ENCODE measurements around the gene WDR5.

WDR5 gene

DNA sequence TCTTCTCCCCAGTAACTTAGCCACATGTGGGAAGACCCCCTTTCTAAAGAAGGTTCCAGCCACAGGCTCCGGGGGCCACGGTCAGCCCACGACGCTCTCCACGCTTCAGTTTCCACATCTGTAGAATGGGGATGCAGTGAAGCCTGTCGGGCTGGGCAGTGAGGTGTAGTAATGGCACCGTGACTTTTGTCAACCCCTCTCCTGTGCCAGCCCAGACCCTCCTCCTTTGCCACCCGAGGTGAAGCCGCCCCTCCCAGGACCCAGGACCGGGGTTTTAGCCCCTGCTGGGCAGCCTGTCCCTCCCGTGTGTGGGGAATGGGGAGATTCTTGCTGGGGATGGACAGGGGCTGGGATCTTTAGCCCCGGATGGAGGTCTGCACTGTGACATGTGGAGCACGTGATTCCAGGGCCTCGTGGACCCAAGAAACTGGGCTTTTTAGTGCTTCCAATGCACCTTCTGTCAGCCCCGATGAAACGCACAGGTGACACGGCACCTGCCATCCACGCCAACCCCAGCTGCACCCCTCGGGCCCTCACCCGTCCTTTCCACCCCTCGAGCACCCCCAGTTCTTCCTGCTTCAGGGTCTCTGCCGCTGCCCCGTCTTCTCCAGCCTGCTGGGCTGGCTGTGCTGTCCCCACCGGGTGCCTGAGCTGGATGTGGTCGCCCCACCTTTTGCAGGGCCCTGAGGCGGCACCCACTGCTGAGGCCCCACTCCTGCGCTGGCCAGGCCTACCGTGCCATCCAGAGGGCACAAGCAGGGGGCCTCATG lies 41.9 kb downstream of the WDR5 start:
- Histone ChIP-seq H3K4me3 (no peak overlapping the region), H3K9me3 (no peaks in the 10 kb centered on the region), H3K27me3 (ENCODE audit: low read depth) (peaks cover 24% of the 10 kb centered on the region), H3K36me3 (replicated peaks) (no peaks in the 10 kb centered on the region), H3K4me1 (no peaks in the 10 kb centered on the region)
- in situ Hi-C loops (cut with MboI; ENCODE audit: low sequenced_read_pairs): no loop called here
- DNase-seq (ENCODE audit: low spot score in 2 of 2): no peak

DNA sequence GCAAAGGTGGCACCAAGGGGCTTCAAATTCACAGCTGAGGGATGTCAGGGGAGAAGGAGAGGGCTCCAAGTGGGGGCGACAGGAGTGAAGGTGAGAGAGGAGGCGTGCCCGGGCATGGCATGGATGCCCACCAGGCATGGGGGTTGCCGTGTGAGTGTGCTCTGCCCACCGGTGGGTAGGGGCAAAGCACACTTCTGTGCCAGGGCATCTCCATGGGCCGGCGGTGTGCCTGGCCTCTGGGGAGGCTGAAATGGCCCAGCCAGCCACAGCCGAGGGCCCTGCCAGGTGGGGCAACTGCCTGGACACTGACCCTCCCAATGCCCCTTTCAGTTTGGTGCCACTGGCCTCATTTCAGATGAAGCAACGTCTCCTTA lies 42.5 kb downstream of the WDR5 start:
- DNase-seq (ENCODE audit: low spot score in 2 of 2): no peak
- no peaks in the 10 kb centered on the region for H3K9me3 ChIP-seq
- H3K4me1 ChIP-seq: no peaks in the 10 kb centered on the region
- no peak overlapping the region for H3K4me3 ChIP-seq
- H3K27me3 ChIP-seq (ENCODE audit: low read depth): peaks cover 24% of the 10 kb centered on the region
- in situ Hi-C loops (cut with MboI; ENCODE audit: low sequenced_read_pairs): no loop called here
- no peaks in the 10 kb centered on the region for H3K36me3 ChIP-seq (replicated peaks)

DNA sequence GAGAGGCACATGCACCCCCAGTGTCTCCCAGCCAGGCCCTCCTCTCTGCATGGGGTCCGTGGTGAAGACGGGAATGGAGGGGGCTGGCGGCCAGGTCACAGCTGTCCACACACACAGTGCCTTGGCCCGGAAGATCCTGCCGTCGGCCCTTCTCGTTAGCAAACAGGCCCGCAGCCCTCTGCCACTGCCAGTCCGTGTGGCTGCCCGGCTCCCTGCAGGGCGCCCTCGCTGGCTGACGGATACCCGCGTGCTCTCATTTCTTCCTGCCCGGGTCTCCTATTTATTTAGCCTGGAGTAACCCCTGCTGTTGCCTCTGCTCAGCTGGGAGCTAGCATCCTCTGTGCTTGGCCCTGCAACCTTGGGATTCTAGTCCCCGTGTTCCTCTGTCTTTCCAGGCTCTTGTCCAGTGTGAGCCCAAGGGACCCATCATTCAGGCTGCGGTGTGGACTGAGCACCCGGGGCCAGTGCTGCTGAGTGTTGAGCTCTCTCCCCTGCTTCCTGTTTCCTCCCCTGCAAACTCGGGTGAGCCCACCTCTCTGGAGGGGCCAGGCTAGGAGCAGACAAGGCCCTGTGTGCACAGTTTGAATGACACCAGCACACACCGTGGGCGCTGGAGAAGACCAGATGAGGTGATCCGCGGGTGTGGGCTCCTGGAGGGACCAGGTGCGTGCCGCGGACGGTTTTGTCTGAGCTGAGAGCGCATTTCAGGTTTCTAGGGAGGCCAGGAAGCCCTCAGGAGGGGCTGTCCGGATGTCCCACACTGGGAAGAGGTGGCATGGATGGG lies 43.1 kb downstream of the WDR5 start:
- Histone ChIP-seq H3K27me3 (ENCODE audit: low read depth) (peaks cover 24% of the 10 kb centered on the region), H3K36me3 (replicated peaks) (no peaks in the 10 kb centered on the region), H3K4me1 (no peaks in the 10 kb centered on the region), H3K9me3 (no peaks in the 10 kb centered on the region), H3K4me3 (no peak overlapping the region)
- peak in 1 of 2 experiments; percentile 6 for DNase-seq (ENCODE audit: low spot score in 2 of 2)
- in situ Hi-C loops (cut with MboI; ENCODE audit: low sequenced_read_pairs): no loop called here

DNA sequence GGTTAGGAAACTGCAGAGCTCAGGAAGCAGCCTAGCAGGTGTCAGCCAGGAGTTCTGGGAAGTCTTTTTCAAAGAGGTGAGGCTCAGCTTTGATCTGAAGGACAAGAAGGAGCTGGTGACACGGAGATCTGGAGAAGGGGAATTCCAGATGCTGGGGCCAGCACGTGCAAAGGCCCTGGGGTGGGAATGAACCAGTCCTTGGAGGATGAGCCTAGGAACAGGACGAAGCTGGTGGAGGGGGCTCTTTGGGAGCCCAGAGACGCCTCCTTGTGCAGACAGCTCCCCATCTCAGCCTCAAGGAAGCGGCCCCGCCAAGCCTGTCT lies 43.7 kb downstream of the WDR5 start:
- H3K9me3 ChIP-seq: no peaks in the 10 kb centered on the region
- H3K4me3 ChIP-seq: no peak overlapping the region
- no peaks in the 10 kb centered on the region for H3K4me1 ChIP-seq
- in situ Hi-C loops (cut with MboI; ENCODE audit: low sequenced_read_pairs): no loop called here
- DNase-seq (ENCODE audit: low spot score in 2 of 2): no peak
- peaks cover 24% of the 10 kb centered on the region for H3K27me3 ChIP-seq (ENCODE audit: low read depth)
- H3K36me3 ChIP-seq (replicated peaks): no peaks in the 10 kb centered on the region

GRCh38 chr9:134179918-134180785 lies 44.3 kb downstream of the WDR5 start:
- no peak for DNase-seq (ENCODE audit: low spot score in 2 of 2)

GRCh38 chr9:134180786-134181647 lies 45.1 kb downstream of the WDR5 start:
- in situ Hi-C loops (cut with MboI; ENCODE audit: low sequenced_read_pairs): no loop called here
- Histone ChIP-seq H3K4me1 (no peaks in the 10 kb centered on the region), H3K9me3 (no peaks in the 10 kb centered on the region), H3K4me3 (no peak overlapping the region), H3K27me3 (ENCODE audit: low read depth) (peaks cover 18% of the 10 kb centered on the region), H3K36me3 (replicated peaks) (no peaks in the 10 kb centered on the region)
- no peak for DNase-seq (ENCODE audit: low spot score in 2 of 2)

More at GRCh38 chr9:134179918-134180785, 44.3 kb downstream of the WDR5 start:
- in situ Hi-C loops (cut with MboI; ENCODE audit: low sequenced_read_pairs): no loop called here
- Histone ChIP-seq H3K36me3 (replicated peaks) (no peaks in the 10 kb centered on the region), H3K27me3 (ENCODE audit: low read depth) (peaks cover 24% of the 10 kb centered on the region), H3K4me1 (no peaks in the 10 kb centered on the region), H3K9me3 (no peaks in the 10 kb centered on the region), H3K4me3 (no peak overlapping the region)

GRCh38 chr9:134181648-134182034 lies 45.8 kb downstream of the WDR5 start:
- Histone ChIP-seq H3K9me3 (no peaks in the 10 kb centered on the region), H3K4me1 (no peaks in the 10 kb centered on the region), H3K4me3 (no peak overlapping the region), H3K27me3 (ENCODE audit: low read depth) (peaks cover 12% of the 10 kb centered on the region), H3K36me3 (replicated peaks) (no peaks in the 10 kb centered on the region)
- no peak for DNase-seq (ENCODE audit: low spot score in 2 of 2)
- in situ Hi-C loops (cut with MboI; ENCODE audit: low sequenced_read_pairs): no loop called here

GRCh38 chr9:134182554-134183085 lies 46.7 kb downstream of the WDR5 start:
- Histone ChIP-seq H3K27me3 (ENCODE audit: low read depth) (peaks cover 9% of the 10 kb centered on the region; the same call in 1 of the 2 replicates), H3K9me3 (no peaks in the 10 kb centered on the region), H3K36me3 (replicated peaks) (no peaks in the 10 kb centered on the region), H3K4me3 (no peak overlapping the region), H3K4me1 (no peaks in the 10 kb centered on the region)
- in situ Hi-C loops (cut with MboI; ENCODE audit: low sequenced_read_pairs): no loop called here
- DNase-seq (ENCODE audit: low spot score in 2 of 2): peak in 1 of 2 experiments; percentile 7

GRCh38 chr9:134185536-134186011 lies 49.7 kb downstream of the WDR5 start:
- in situ Hi-C loops (cut with MboI; ENCODE audit: low sequenced_read_pairs): no loop called here

DNA sequence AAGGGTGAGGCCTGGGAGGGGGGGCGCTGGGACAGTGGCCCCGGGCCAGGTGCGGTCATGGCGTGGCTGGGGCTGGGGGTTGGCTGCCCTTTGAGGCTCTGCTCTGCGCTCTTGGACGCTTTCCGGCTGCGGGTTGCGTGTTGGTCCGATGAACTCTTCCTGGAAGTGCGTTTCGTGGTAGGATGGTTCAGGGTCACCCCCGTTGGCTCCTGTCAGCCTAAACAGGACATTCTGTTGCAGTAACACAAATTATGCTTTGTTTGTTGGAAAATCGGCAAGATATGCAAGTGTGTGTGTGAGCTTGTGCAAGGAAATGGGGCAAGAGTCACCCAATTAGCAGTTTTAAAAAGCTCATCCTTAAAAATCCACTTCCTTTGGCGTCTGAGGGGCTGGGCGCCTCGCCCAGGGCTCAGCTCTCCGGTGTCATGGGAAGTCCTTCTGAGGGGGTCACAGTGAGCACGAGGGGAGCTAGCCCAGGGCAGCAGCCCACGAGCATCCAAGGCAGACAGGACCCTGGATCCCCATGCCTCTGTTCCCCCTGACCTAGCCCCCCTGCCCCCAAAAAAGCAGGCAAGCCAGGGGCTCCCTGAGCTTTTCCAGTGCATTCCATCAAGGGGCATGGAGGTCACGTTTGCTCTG lies 50.7 kb downstream of the WDR5 start:
- no peaks in the 10 kb centered on the region for H3K27me3 ChIP-seq (ENCODE audit: low read depth)
- no peak overlapping the region for H3K4me3 ChIP-seq
- H3K4me1 ChIP-seq: no peaks in the 10 kb centered on the region
- H3K36me3 ChIP-seq (replicated peaks): no peaks in the 10 kb centered on the region
- in situ Hi-C loops (cut with MboI; ENCODE audit: low sequenced_read_pairs): no loop called here
- H3K9me3 ChIP-seq: no peaks in the 10 kb centered on the region
- DNase-seq (ENCODE audit: low spot score in 2 of 2): no peak

More at GRCh38 chr9:134185536-134186011, 49.7 kb downstream of the WDR5 start:
- Histone ChIP-seq H3K4me3 (no peak overlapping the region), H3K36me3 (replicated peaks) (no peaks in the 10 kb centered on the region), H3K9me3 (no peaks in the 10 kb centered on the region), H3K27me3 (ENCODE audit: low read depth) (no peaks in the 10 kb centered on the region), H3K4me1 (no peaks in the 10 kb centered on the region)
- DNase-seq (ENCODE audit: low spot score in 2 of 2): no peak

DNA sequence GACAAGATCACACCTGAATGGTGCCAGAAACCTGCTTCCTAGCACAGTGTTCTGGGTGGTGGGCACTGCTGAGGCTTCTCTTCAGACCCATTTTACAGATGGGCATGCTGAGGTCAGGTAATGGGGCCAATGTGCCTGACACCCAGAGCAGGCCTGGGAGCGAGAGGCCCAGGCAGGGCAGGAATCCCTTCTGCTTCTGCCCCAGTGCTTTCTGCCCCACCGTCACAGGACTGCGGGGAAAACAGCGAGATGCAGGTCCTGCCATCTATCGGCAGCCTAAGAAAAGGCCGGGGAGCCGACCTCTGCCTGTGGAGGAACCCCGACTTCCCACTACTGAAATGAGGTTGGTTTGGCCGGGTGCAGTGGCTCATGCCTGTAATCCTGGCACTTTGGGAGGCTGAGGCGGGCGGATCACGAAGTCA lies 51.2 kb downstream of the WDR5 start:
- no peaks in the 10 kb centered on the region for H3K9me3 ChIP-seq
- no peak overlapping the region for H3K4me3 ChIP-seq
- no peaks in the 10 kb centered on the region for H3K4me1 ChIP-seq
- no peak for DNase-seq (ENCODE audit: low spot score in 2 of 2)
- in situ Hi-C loops (cut with MboI; ENCODE audit: low sequenced_read_pairs): no loop called here
- no peaks in the 10 kb centered on the region for H3K27me3 ChIP-seq (ENCODE audit: low read depth)
- H3K36me3 ChIP-seq (replicated peaks): no peaks in the 10 kb centered on the region

GRCh38 chr9:134187891-134188385 lies 52.1 kb downstream of the WDR5 start:
- in situ Hi-C loops (cut with MboI; ENCODE audit: low sequenced_read_pairs): no loop called here
- H3K36me3 ChIP-seq (replicated peaks): no peaks in the 10 kb centered on the region
- no peaks in the 10 kb centered on the region for H3K27me3 ChIP-seq (ENCODE audit: low read depth)
- no peak overlapping the region for H3K4me3 ChIP-seq
- H3K4me1 ChIP-seq: no peaks in the 10 kb centered on the region
- DNase-seq (ENCODE audit: low spot score in 2 of 2): no peak
- no peaks in the 10 kb centered on the region for H3K9me3 ChIP-seq

All from HAP-1 (cell line).